T-cell (primary cell): ENCODE measurements around the gene FLT4. TPM values are rescaled to one million over a fixed set of nuclear protein-coding genes. Genes with fewer than 3 reads are reported as not detected.
"Not testable (repeated sequence)": the region's sequence is repeated elsewhere in the genome, so short reads cannot be mapped to it uniquely, and the experiment has no call there.

Experiments used
- ATAC-seq, 4 experiments: fragments of 200-7000 bp in 3 of 4; fragments of 150-1000 bp in 1 of 4; cut with Tn5 transposase; replicated peaks in 1 of 4; 1 replicate in 3 of 4; 2 replicates in 1 of 4; pipeline ENCODE4 v1.10.0; 2021; ENCODE audit warnings: moderate library complexity in 3 of 4, mild to moderate bottlenecking in 2 of 4, moderate number of reproducible peaks in 1 of 4
- CTCF ChIA-PET, 2 donors: fragments of 300-600 bp; sonication (Branson Sonifier 250); formaldehyde crosslinking; loops; one replicate each; lab custom pipeline; 2022; ENCODE audit warnings: antibody characterized with exemption in 2 of 2; lab: Charles Lee
- POLR2A ChIA-PET, 2 donors: fragments of 300-600 bp; sonication (Branson Sonifier 250); formaldehyde crosslinking; loops; one replicate each; lab custom pipeline; 2022; ENCODE audit warnings: antibody characterized with exemption in 2 of 2; lab: Charles Lee
- DNase-seq, 35 experiments: peaks; one replicate each; pipeline versions ENCODE4 v3.0.0 to v3.0.0-alpha.2; 2013 to 2023
- H3K27ac ChIP-seq: one replicate; pipeline ENCODE4 v1.5.1; 2013; ENCODE audit warnings: low read length
- H3K27me3 ChIP-seq, 2 experiments: replicated peaks in 1 of 2; 1 replicate in 1 of 2; 2 replicates in 1 of 2; pipeline versions ENCODE4 v1.6.1 to v1.7.0; 2013; ENCODE audit warnings: low read length in 1 of 2, mixed read lengths in 1 of 2; ENCODE audit not compliant: control insufficient read depth in 2 of 2, insufficient read depth in 2 of 2; ENCODE audit errors: extremely low read depth in 1 of 2
- H3K36me3 ChIP-seq, 2 donors: 1 replicate in 1 of 2; 2 replicates in 1 of 2; pipeline versions ENCODE4 v1.6.1 to v1.7.0; 2013; ENCODE audit warnings: low read length in 1 of 2; ENCODE audit not compliant: control insufficient read depth in 2 of 2, insufficient read depth in 1 of 2; ENCODE audit errors: extremely low read depth in 1 of 2
- H3K4me1 ChIP-seq, 2 experiments: 1 replicate in 1 of 2; 2 replicates in 1 of 2; pipeline versions ENCODE4 v1.6.1 to v1.7.0; 2013; ENCODE audit warnings: low read length in 2 of 2, mixed read lengths in 1 of 2; ENCODE audit not compliant: insufficient read depth in 2 of 2, control insufficient read depth in 1 of 2; ENCODE audit errors: extremely low read depth in 1 of 2
- H3K4me3 ChIP-seq, 2 donors: 1 replicate in 1 of 2; 2 replicates in 1 of 2; pipeline versions ENCODE4 v1.5.1 to v1.7.0; 2013; ENCODE audit warnings: mild to moderate bottlenecking in 2 of 2, low read length in 1 of 2, moderate library complexity in 1 of 2; ENCODE audit not compliant: control insufficient read depth in 1 of 2; ENCODE audit errors: extremely low read depth in 1 of 2
- H3K9me3 ChIP-seq: 2 replicates; pipeline ENCODE4 v1.7.0; 2013
- H3K27ac Mint-ChIP-seq, 2 donors: one replicate each; pipeline ENCODE4 v1.8.0; 2020 to 2021; ENCODE audit warnings: mild to moderate bottlenecking in 2 of 2, mixed read lengths in 2 of 2
- H3K27me3 Mint-ChIP-seq, 2 donors: one replicate each; pipeline ENCODE4 v1.8.0; 2021 to 2022; ENCODE audit warnings: mixed read lengths in 2 of 2
- H3K36me3 Mint-ChIP-seq: one replicate; pipeline ENCODE4 v1.8.0; 2021; ENCODE audit warnings: mixed read lengths
- H3K4me1 Mint-ChIP-seq, 3 donors: one replicate each; pipeline ENCODE4 v1.8.0; 2020 to 2022; ENCODE audit warnings: mixed read lengths in 3 of 3, mild to moderate bottlenecking in 1 of 3
- H3K4me3 Mint-ChIP-seq, 3 donors: one replicate each; pipeline ENCODE4 v1.8.0; 2020 to 2022; ENCODE audit warnings: mild to moderate bottlenecking in 3 of 3, mixed read lengths in 3 of 3, moderate library complexity in 3 of 3
- H3K9me3 Mint-ChIP-seq, 3 donors: one replicate each; pipeline ENCODE4 v1.8.0; 2020 to 2022; ENCODE audit warnings: mixed read lengths in 3 of 3
- WGBS: methylation state at CpG from one replicate; pipeline ENCODE4 v1.1.5; 2013; ENCODE audit warnings: missing lambda C conversion rate; ENCODE audit not compliant: insufficient coverage; 5-methylcytosine and 5-hydroxymethylcytosine counted together
- total RNA-seq, 35 experiments: library from RNA in 6 of 35; stranded (reverse) in 6 of 35; fragments of 120-200 nt in 1 of 35; gene quantifications; one replicate each; pipeline versions ENCODE4 v1.2.1 to v1.2.4 and lab custom pipeline; 2013 to 2026

The FLT4 gene
- total RNA-seq, 5 donors from 2014 or later (not counting 1 experiment from before 2014, with no cell fraction given): 5.0 to 11.6 (median 8.6) TPM

GRCh38 chr5:180668835-180669596 is 19.6 kb upstream of the FLT4 start:
- no peak overlapping the region for H3K4me3 ChIP-seq
- H3K27ac Mint-ChIP-seq: no peak overlapping the region
- H3K4me3 Mint-ChIP-seq: no peak overlapping the region

GRCh38 chr5:180666812-180667211 is 17.4 kb upstream of the FLT4 start:
- Histone ChIP-seq H3K4me3 (no peak overlapping the region), H3K36me3 (no peaks in the 10 kb centered on the region), H3K27ac (no peak overlapping the region), H3K27me3 (peaks cover 0 to 12% of the 10 kb centered on the region in 2 experiments), H3K9me3 (no peaks in the 10 kb centered on the region), H3K4me1 (peaks cover 0 to 3% of the 10 kb centered on the region in 2 experiments)
- Mint-ChIP-seq H3K36me3 (no peaks in the 10 kb centered on the region), H3K27me3 (peaks cover 0 to 13% of the 10 kb centered on the region in 2 donors), H3K4me1 (peaks cover 10 to 22% (median 15%) of the 10 kb centered on the region in 3 donors), H3K4me3 (no peak overlapping the region), H3K27ac (no peak overlapping the region), H3K9me3 (no peaks in the 10 kb centered on the region)
- ChIA-PET CTCF (no interaction called here), POLR2A (no interaction called here)
- DNase-seq (no peak), ATAC-seq (no peak)
- 93% methylated on average over 8 of the region's 10 CpGs for WGBS

More at GRCh38 chr5:180668835-180669596, 19.6 kb upstream of the FLT4 start:
- POLR2A ChIA-PET: no interaction called here
- WGBS: 90% methylated on average over 15 of the region's 17 CpGs
- ATAC-seq (no peak), DNase-seq (no peak)
- Histone ChIP-seq H3K27me3 (peaks cover 4 to 21% of the 10 kb centered on the region in 2 experiments), H3K9me3 (no peaks in the 10 kb centered on the region), H3K4me1 (peaks cover 4 to 11% of the 10 kb centered on the region in 2 experiments), H3K36me3 (no peaks in the 10 kb centered on the region), H3K27ac (no peak overlapping the region)
- Mint-ChIP-seq H3K4me1 (peaks cover 10 to 22% (median 15%) of the 10 kb centered on the region in 3 donors), H3K27me3 (peaks cover 3 to 9% of the 10 kb centered on the region in 2 donors), H3K36me3 (no peaks in the 10 kb centered on the region), H3K9me3 (no peaks in the 10 kb centered on the region)
- CTCF ChIA-PET: no interaction called here

GRCh38 chr5:180665682-180666404 is 16.4 kb upstream of the FLT4 start:
- peaks cover 10 to 16% (median 11%) of the 10 kb centered on the region in 3 donors for H3K4me1 Mint-ChIP-seq
- Histone ChIP-seq H3K4me1 (peaks cover 0 to 3% of the 10 kb centered on the region in 2 experiments), H3K9me3 (no peaks in the 10 kb centered on the region), H3K27ac (no peak overlapping the region), H3K36me3 (no peaks in the 10 kb centered on the region), H3K4me3 (no peak overlapping the region), H3K27me3 (peaks cover 0 to 12% of the 10 kb centered on the region in 2 experiments)
- DNase-seq (no peak), ATAC-seq (no peak)
- ChIA-PET CTCF (no interaction called here), POLR2A (no interaction called here)
- 92% methylated on average over 14 of the region's 22 CpGs for WGBS
- H3K4me3 Mint-ChIP-seq: no peak overlapping the region
- H3K9me3 Mint-ChIP-seq: no peaks in the 10 kb centered on the region
- no peak overlapping the region for H3K27ac Mint-ChIP-seq
- H3K36me3 Mint-ChIP-seq: no peaks in the 10 kb centered on the region
- H3K27me3 Mint-ChIP-seq: peaks cover 0 to 19% of the 10 kb centered on the region in 2 donors

- DNase-seq: no peak
- Histone ChIP-seq H3K4me3 (peak overlapping the region in 1 of 2 donors; percentile 47), H3K36me3 (no peaks in the 10 kb centered on the region), H3K9me3 (no peaks in the 10 kb centered on the region), H3K27ac (no peak overlapping the region), H3K27me3 (peaks cover 0 to 22% of the 10 kb centered on the region in 2 experiments), H3K4me1 (peaks cover 0 to 6% of the 10 kb centered on the region in 2 experiments)
- Mint-ChIP-seq H3K4me1 (peaks cover 0 to 5% (median 2%) of the 10 kb centered on the region in 3 donors), H3K36me3 (no peaks in the 10 kb centered on the region), H3K4me3 (no peak overlapping the region), H3K9me3 (no peaks in the 10 kb centered on the region), H3K27me3 (peaks cover 23 to 44% of the 10 kb centered on the region in 2 donors), H3K27ac (no peak overlapping the region)
- no peak for ATAC-seq
- CTCF ChIA-PET: no interaction called here
- POLR2A ChIA-PET: no interaction called here
- WGBS: 47% methylated on average over 25 of the region's 54 CpGs
These were observed 9.6 kb upstream of the FLT4 start for GRCh38 chr5:180658774-180659564.

GRCh38 chr5:180655243-180655642 is 5.8 kb upstream of the FLT4 start:
- H3K27ac ChIP-seq, DNase-seq, H3K4me3 ChIP-seq, H3K36me3 Mint-ChIP-seq, CTCF ChIA-PET, POLR2A ChIA-PET, H3K9me3 Mint-ChIP-seq, H3K36me3 ChIP-seq, H3K4me1 ChIP-seq, H3K27ac Mint-ChIP-seq, ATAC-seq, H3K9me3 ChIP-seq, H3K4me3 Mint-ChIP-seq: not testable (repeated sequence)
- Mint-ChIP-seq H3K4me1 (peaks cover 5 to 15% (median 11%) of the 10 kb centered on the region in 3 donors), H3K27me3 (peaks cover 37 to 47% of the 10 kb centered on the region in 2 donors)
- H3K27me3 ChIP-seq: peaks cover 8 to 37% of the 10 kb centered on the region in 2 experiments
- 95% methylated on average over 4 of the region's 16 CpGs for WGBS

GRCh38 chr5:180652771-180653170 is 3.4 kb upstream of the FLT4 start:
- H3K9me3 ChIP-seq: no peaks in the 10 kb centered on the region
- no peak overlapping the region for H3K4me3 ChIP-seq
- Mint-ChIP-seq H3K27ac (no peak overlapping the region), H3K9me3 (no peaks in the 10 kb centered on the region), H3K27me3 (peaks cover 34 to 48% of the 10 kb centered on the region in 2 donors), H3K4me3 (no peak overlapping the region), H3K36me3 (no peaks in the 10 kb centered on the region), H3K4me1 (peaks cover 15 to 20% (median 19%) of the 10 kb centered on the region in 3 donors)
- ChIA-PET CTCF (interaction anchor here in 1 of 2 donors (0.6 to 0.7 kb wide), 2 partner anchors 10 to 95 kb away, joined by 3 read pairs; no protein-coding TSS in a partner anchor), POLR2A (no interaction called here)
- H3K36me3 ChIP-seq: no peaks in the 10 kb centered on the region
- DNase-seq: no peak
- ATAC-seq: no peak
- peaks cover 0 to 11% of the 10 kb centered on the region in 2 experiments for H3K4me1 ChIP-seq
- H3K27me3 ChIP-seq: peaks cover 8 to 39% of the 10 kb centered on the region in 2 experiments
- H3K27ac ChIP-seq: no peak overlapping the region
- 45% methylated on average over 5 of the region's 5 CpGs for WGBS
